NCI-H1436 (cell line): ENCODE measurements around the gene CKB.

Experiments
- DNase-seq: peaks from one replicate; lab custom pipeline; 2025; lab: John Stamatoyannopoulos, UW

CKB gene

GRCh38 chr14:103549361-103550311 is 27.0 kb upstream of the CKB start:
- peak; percentile 66 for DNase-seq

GRCh38 chr14:103548463-103549351 is 26.1 kb upstream of the CKB start:
- no peak for DNase-seq

- no peak for DNase-seq
Measured at GRCh38 chr14:103547941-103548462, 25.4 kb upstream of the CKB start.

- DNase-seq = no peak
Measured at GRCh38 chr14:103547455-103547940, 24.9 kb upstream of the CKB start.

- peak; percentile 51 for DNase-seq
Measured at GRCh38 chr14:103546652-103547454, 24.2 kb upstream of the CKB start.

- DNase-seq = no peak
Measured at GRCh38 chr14:103545915-103546651, 23.5 kb upstream of the CKB start.

GRCh38 chr14:103545219-103545914 is 22.7 kb upstream of the CKB start:
- DNase-seq = no peak

GRCh38 chr14:103544388-103545218 is 22.0 kb upstream of the CKB start:
- peak; percentile 43 for DNase-seq

GRCh38 chr14:103543721-103544387 is 21.2 kb upstream of the CKB start:
- no peak for DNase-seq

GRCh38 chr14:103543140-103543539 is 20.5 kb upstream of the CKB start:
- DNase-seq = peak; percentile 62

GRCh38 chr14:103542605-103543088 is 20.0 kb upstream of the CKB start:
- peak; percentile 78 for DNase-seq

- DNase-seq = no peak
Measured at GRCh38 chr14:103541709-103542604, 19.3 kb upstream of the CKB start.

- no peak for DNase-seq
Measured at GRCh38 chr14:103540821-103541708, 18.4 kb upstream of the CKB start.

- no peak for DNase-seq
Measured at GRCh38 chr14:103539056-103539825, 16.6 kb upstream of the CKB start.

GRCh38 chr14:103538291-103539055 is 15.8 kb upstream of the CKB start:
- DNase-seq = no peak
